ENCODE results near the gene C3orf38.
"Not testable (repeated sequence)": the region's sequence is repeated elsewhere in the genome, so short reads cannot be mapped to it uniquely, and the experiment has no call there.

Gene C3orf38

DNA sequence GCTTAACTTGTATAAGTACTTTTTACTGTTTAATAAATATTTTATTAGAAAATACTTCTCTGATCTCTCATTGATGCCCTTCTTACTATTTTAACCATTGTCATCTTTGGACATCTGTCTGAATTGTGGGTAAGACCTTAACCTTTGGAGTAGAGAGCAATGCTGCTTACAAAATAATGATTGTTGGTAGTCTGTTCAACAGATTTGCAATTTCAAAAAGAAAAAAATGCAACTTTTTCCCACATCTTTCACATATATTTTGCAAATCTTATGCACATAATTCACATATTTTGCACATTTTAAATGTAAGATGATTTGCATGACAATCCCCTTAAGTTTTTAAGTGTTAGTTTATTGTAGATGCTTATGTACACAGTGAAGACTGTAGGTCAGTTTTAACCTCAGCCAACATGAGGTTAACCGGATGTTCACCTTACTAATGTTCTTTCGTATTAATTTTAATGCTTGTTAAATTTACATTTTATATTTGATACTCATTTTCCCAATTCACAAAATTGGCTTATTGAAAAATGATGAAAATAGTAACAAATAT lies 16.7 kb downstream of the C3orf38 start:
- no peak for DNase-seq

GRCh38 chr3:88167173-88167572 lies 17.4 kb downstream of the C3orf38 start:
- DNase-seq, result no peak

- DNase-seq, result no peak
These were observed 17.9 kb downstream of the C3orf38 start for GRCh38 chr3:88167704-88168103.

DNA sequence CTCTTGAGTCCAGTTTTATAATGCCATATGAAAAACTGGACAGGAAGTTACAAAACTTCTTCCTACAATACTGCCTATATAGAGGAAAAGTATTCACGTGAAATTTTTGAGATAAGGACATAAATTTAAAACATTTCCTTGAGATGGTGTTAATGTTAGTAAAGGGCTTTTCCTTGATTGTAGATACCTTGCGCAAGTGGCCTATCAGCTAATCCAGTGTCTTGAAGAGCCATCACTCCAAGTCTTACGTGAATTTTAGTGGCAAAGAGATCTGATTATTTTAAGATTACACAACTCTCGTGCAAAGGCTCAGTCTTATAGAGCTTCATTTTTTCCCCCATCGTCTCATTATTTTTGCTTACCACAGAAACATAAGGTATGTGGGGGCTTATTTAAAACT lies 18.4 kb downstream of the C3orf38 start:
- DNase-seq, result no peak

DNA sequence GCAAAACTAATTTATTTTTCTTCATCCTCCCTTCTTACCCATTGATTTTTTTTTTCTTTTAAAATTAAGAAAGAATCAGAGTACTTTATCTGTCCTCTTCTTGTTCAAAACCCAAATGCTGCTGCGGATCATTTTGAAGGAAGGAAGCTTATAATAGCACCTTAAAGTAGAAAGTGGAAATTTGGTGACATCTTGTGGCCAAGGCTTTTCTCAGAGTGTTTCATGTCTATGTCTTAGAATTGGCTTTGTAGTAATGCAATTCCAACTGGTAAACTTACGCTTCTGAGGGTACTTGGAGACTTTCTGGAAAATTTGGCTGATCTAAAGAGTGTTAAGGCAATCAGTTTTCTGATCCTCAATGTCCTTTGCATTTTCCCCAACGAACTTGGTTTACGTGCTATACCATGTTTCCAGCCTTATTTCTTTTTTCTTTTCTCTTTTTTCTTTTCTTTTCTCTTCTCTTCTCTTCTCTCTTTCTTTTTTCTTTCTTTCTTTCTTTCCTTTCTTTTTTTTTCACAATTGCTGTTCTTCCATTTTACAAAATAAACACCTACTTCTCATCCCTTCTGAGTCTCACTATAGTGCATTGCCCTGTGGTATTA lies 30.7 kb downstream of the C3orf38 start:
- peak; percentile 53 to 57 (median 54) for DNase-seq

GRCh38 chr3:88182165-88182918 lies 32.6 kb downstream of the C3orf38 start:
- DNase-seq, result not testable (repeated sequence)

DNA sequence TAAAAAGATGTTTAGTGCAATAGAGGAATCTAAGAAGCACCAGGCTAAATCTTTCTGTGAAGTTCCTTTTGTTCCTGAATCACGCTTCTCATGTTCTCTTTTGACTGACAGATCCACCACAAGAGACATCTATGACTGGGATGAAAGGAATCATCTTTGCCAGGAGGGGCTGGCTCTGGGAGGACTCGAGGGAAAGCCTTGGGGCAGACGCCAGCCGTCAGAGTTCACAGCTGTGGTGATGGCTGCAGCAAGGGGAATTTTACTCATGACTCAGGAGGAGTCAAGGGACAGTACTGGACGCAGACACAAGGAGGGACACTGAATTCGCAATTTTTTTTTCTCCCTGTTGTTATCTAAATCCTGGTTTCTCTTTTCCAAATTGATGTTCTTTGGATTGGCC lies 38.7 kb downstream of the C3orf38 start:
- peak; percentile 19 to 44 (median 33) for DNase-seq

- DNase-seq, result peak; percentile 33 to 46 (median 43)
These were observed 39.6 kb downstream of the C3orf38 start for GRCh38 chr3:88189361-88189810.

GRCh38 chr3:88191872-88192409 lies 42.2 kb downstream of the C3orf38 start:
- DNase-seq, result no peak

DNA sequence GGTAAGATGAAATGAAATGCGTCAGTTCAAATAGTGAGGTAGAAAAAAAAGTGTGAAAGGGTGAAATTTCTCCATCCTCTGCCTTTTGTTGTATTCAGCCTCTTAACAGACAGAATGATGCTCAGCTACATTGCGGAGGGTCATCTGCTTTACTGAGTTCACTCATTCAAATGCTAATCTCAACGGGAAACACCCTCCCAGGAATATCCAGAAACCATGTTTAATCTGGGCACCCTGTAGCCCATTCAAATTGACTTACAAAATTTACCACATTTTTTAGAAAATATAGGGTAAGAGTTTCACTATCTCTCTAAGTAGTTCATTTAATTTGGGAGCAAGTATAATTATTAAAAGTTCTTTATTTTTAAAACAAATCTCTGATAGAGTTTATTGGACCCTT lies 42.9 kb downstream of the C3orf38 start:
- DNase-seq, result no peak

DNA sequence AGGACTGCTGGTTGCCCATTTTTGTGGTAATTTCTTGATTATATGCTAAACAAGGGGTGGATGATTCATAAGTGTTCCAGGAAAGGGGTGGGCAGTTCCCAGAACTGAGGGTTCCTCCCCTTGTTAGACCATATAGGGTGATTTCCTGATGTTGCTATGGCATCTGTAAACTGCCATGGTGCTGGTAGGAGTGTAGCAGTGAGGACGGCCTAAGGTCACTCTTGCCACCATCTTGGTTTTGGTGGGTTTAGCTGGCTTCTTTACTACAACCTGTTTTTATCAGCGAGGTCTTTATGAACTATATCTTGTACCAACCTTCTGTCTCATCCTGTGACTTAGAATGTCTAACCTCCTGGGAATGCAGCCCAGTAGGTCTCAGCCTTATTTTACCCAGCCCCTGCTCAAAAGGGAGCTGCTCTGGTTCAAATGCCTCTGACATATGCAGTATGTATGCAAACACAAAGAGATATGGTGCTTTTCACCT lies 46.2 kb downstream of the C3orf38 start:
- peak in 2 of 3 donors; percentile 22 to 44 for DNase-seq

- peak in 2 of 3 donors; percentile 19 to 63 for DNase-seq
These were observed 48.4 kb downstream of the C3orf38 start for GRCh38 chr3:88198121-88198520.

DNA sequence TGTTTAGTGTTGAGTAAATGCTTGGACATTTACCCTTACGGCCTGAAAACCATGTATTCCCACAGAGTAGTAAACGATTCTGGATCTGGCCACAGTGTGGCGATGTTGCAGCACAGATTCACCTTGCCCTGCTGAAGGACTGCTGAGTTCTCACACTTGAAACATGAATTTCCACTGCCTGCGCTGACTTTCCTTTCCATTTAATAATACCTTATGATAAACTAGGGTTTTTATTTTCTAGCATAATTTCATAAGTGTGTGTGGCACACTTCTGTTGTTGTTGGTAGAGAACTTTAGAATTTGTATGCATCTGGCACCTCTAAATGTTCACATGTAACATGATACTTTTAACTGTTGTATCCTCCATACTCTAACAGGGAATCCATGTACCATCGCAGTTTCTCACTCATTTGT lies 53.9 kb downstream of the C3orf38 start:
- peak; percentile 63 to 66 (median 64) for DNase-seq

Measured in suppressor macrophage treated with lipopolysaccharide for 1 hour (primary cell).